GM12878 (cell line): Measurements from ENCODE around the gene POLN. TPM values are rescaled to one million over a fixed set of nuclear protein-coding genes. Genes with fewer than 3 reads are reported as not detected.

ENCODE experiments used
- CHD2 ChIP-seq: IDR thresholded peaks from 2 replicates; pipeline ENCODE4 v1.6.1; 2011; ENCODE audit warnings: low read depth, low read length, improper control_type of control experiment, borderline replicate concordance
- HDGF ChIP-seq: fragments of 450-650 bp; IDR thresholded peaks from 2 replicates; pipeline ENCODE4 v1.6.1; 2016; ENCODE audit warnings: antibody characterized with exemption
- JUND ChIP-seq: IDR thresholded peaks from 2 replicates; pipeline ENCODE4 v1.6.1; 2012; ENCODE audit warnings: low read depth, mild to moderate bottlenecking, low read length, improper control_type of control experiment, moderate library complexity
- PAX8 ChIP-seq: fragments of 450-650 bp; IDR thresholded peaks from 2 replicates; pipeline ENCODE4 v1.6.1; 2017; ENCODE audit warnings: mild to moderate bottlenecking, moderate library complexity
- polyA plus RNA-seq, 11 experiments: library from polyadenylated mRNA; depleted of rRNA in 4 of 11; unstranded in 6 of 11; stranded (reverse) in 5 of 11; fragments of >200 nt; fragmentation: Nextera tagmentation in 4 of 11; fragmentation: Illumina TruSeq in 1 of 11; extraction: Ambion mirVana in 4 of 11; extraction: Trizol in 1 of 11; gene quantifications; 1 replicate in 1 of 11; 2 replicates in 10 of 11; pipeline versions ENCODE4 v1.2.1 to v1.2.3, GENCODE V29; 2011 to 2016; ENCODE audit warnings: inconsistent platforms in 2 of 11, missing spikeins in 2 of 11, low read depth in 1 of 11
- total RNA-seq, 4 experiments: library from RNA; depleted of rRNA in 3 of 4; stranded (reverse); fragments of >200 nt in 3 of 4; fragmentation: Illumina TruSeq in 1 of 4; extraction: Trizol in 1 of 4; gene quantifications; 2 replicates each; pipeline versions ENCODE4 v1.2.1 to v1.2.3, GENCODE V29; 2013 to 2021
- TF ChIP-seq, protein P1 (sequence below): fragments of 450-650 bp; IDR thresholded peaks from 2 replicates; pipeline ENCODE4 v1.6.1; 2017; ENCODE audit warnings: antibody characterized with exemption, mild to moderate bottlenecking, moderate library complexity
- TF ChIP-seq, protein P2 (sequence below): fragments of 450-650 bp; conservative IDR thresholded peaks from 2 replicates; pipeline ENCODE4 v1.6.1; 2017; ENCODE audit warnings: mild to moderate bottlenecking, moderate library complexity
- TF ChIP-seq, protein P3 (sequence below): fragments of 450-650 bp; IDR thresholded peaks from 2 replicates; pipeline ENCODE4 v1.6.1; 2018; ENCODE audit warnings: borderline replicate concordance, mild to moderate bottlenecking; ENCODE audit not compliant: partially characterized antibody
- TF ChIP-seq, protein P4 (sequence below): fragments of 450-650 bp; formaldehyde crosslinking; IDR thresholded peaks from 2 replicates; pipeline ENCODE4 v1.4.0; 2020; ENCODE audit warnings: mild to moderate bottlenecking, moderate library complexity
- TF ChIP-seq, protein P5 (sequence below): fragments of 450-650 bp; IDR thresholded peaks from 2 replicates; pipeline ENCODE4 v1.6.1; 2017; ENCODE audit warnings: mild to moderate bottlenecking, low read depth, inconsistent platforms; ENCODE audit not compliant: poor library complexity, severe bottlenecking
- TF ChIP-seq, protein P6 (sequence below): IDR thresholded peaks from 2 replicates; pipeline ENCODE4 v1.6.1; 2012; ENCODE audit warnings: low read depth, low read length, improper control_type of control experiment

The POLN gene
- total and polyA plus RNA-seq, 10 of the 15 experiments (the other 5 are each of a cell fraction or from before 2014, with no cell fraction given) = 0.09 to 2.0 (median 0.95) TPM; not detected in 1

DNA sequence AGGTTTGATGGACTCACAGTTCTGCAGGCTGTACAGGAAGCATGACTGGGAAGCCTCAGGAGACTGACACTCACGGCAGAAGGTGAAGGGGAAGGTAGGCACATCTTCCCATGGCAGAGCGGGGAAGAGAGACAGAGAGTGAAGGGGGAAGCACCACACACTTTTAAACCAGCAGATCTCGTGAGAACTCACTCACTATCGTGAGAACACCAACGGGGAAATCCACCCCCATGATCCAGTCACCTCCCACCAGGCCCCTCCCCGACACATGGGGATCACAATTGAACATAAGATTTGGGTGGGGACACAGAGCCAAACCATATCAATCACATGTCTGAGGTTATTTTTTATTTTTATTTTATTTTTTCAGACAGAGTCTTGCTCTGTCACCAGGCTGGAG is 187.7 kb downstream of the POLN start (continued):
- TF ChIP-seq, protein P1, sequence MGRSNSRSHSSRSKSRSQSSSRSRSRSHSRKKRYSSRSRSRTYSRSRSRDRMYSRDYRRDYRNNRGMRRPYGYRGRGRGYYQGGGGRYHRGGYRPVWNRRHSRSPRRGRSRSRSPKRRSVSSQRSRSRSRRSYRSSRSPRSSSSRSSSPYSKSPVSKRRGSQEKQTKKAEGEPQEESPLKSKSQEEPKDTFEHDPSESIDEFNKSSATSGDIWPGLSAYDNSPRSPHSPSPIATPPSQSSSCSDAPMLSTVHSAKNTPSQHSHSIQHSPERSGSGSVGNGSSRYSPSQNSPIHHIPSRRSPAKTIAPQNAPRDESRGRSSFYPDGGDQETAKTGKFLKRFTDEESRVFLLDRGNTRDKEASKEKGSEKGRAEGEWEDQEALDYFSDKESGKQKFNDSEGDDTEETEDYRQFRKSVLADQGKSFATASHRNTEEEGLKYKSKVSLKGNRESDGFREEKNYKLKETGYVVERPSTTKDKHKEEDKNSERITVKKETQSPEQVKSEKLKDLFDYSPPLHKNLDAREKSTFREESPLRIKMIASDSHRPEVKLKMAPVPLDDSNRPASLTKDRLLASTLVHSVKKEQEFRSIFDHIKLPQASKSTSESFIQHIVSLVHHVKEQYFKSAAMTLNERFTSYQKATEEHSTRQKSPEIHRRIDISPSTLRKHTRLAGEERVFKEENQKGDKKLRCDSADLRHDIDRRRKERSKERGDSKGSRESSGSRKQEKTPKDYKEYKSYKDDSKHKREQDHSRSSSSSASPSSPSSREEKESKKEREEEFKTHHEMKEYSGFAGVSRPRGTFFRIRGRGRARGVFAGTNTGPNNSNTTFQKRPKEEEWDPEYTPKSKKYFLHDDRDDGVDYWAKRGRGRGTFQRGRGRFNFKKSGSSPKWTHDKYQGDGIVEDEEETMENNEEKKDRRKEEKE = no peak
- TF ChIP-seq, protein P2, sequence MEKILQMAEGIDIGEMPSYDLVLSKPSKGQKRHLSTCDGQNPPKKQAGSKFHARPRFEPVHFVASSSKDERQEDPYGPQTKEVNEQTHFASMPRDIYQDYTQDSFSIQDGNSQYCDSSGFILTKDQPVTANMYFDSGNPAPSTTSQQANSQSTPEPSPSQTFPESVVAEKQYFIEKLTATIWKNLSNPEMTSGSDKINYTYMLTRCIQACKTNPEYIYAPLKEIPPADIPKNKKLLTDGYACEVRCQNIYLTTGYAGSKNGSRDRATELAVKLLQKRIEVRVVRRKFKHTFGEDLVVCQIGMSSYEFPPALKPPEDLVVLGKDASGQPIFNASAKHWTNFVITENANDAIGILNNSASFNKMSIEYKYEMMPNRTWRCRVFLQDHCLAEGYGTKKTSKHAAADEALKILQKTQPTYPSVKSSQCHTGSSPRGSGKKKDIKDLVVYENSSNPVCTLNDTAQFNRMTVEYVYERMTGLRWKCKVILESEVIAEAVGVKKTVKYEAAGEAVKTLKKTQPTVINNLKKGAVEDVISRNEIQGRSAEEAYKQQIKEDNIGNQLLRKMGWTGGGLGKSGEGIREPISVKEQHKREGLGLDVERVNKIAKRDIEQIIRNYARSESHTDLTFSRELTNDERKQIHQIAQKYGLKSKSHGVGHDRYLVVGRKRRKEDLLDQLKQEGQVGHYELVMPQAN = no peak
- TF ChIP-seq CHD2 (no peak), JUND (no peak), PAX8 (no peak), HDGF (no peak)
- TF ChIP-seq, protein P3, sequence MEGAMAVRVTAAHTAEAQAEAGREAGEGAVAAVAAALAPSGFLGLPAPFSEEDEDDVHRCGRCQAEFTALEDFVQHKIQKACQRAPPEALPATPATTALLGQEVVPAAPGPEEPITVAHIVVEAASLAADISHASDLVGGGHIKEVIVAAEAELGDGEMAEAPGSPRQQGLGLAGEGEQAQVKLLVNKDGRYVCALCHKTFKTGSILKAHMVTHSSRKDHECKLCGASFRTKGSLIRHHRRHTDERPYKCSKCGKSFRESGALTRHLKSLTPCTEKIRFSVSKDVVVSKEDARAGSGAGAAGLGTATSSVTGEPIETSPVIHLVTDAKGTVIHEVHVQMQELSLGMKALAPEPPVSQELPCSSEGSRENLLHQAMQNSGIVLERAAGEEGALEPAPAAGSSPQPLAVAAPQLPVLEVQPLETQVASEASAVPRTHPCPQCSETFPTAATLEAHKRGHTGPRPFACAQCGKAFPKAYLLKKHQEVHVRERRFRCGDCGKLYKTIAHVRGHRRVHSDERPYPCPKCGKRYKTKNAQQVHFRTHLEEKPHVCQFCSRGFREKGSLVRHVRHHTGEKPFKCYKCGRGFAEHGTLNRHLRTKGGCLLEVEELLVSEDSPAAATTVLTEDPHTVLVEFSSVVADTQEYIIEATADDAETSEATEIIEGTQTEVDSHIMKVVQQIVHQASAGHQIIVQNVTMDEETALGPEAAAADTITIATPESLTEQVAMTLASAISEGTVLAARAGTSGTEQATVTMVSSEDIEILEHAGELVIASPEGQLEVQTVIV = no peak
- TF ChIP-seq, protein P4, sequence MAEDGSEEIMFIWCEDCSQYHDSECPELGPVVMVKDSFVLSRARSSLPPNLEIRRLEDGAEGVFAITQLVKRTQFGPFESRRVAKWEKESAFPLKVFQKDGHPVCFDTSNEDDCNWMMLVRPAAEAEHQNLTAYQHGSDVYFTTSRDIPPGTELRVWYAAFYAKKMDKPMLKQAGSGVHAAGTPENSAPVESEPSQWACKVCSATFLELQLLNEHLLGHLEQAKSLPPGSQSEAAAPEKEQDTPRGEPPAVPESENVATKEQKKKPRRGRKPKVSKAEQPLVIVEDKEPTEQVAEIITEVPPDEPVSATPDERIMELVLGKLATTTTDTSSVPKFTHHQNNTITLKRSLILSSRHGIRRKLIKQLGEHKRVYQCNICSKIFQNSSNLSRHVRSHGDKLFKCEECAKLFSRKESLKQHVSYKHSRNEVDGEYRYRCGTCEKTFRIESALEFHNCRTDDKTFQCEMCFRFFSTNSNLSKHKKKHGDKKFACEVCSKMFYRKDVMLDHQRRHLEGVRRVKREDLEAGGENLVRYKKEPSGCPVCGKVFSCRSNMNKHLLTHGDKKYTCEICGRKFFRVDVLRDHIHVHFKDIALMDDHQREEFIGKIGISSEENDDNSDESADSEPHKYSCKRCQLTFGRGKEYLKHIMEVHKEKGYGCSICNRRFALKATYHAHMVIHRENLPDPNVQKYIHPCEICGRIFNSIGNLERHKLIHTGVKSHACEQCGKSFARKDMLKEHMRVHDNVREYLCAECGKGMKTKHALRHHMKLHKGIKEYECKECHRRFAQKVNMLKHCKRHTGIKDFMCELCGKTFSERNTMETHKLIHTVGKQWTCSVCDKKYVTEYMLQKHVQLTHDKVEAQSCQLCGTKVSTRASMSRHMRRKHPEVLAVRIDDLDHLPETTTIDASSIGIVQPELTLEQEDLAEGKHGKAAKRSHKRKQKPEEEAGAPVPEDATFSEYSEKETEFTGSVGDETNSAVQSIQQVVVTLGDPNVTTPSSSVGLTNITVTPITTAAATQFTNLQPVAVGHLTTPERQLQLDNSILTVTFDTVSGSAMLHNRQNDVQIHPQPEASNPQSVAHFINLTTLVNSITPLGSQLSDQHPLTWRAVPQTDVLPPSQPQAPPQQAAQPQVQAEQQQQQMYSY (CRISPR knock-in tag) = no peak
- TF ChIP-seq, protein P5, sequence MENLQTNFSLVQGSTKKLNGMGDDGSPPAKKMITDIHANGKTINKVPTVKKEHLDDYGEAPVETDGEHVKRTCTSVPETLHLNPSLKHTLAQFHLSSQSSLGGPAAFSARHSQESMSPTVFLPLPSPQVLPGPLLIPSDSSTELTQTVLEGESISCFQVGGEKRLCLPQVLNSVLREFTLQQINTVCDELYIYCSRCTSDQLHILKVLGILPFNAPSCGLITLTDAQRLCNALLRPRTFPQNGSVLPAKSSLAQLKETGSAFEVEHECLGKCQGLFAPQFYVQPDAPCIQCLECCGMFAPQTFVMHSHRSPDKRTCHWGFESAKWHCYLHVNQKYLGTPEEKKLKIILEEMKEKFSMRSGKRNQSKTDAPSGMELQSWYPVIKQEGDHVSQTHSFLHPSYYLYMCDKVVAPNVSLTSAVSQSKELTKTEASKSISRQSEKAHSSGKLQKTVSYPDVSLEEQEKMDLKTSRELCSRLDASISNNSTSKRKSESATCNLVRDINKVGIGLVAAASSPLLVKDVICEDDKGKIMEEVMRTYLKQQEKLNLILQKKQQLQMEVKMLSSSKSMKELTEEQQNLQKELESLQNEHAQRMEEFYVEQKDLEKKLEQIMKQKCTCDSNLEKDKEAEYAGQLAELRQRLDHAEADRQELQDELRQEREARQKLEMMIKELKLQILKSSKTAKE = no peak
- TF ChIP-seq, protein P6, sequence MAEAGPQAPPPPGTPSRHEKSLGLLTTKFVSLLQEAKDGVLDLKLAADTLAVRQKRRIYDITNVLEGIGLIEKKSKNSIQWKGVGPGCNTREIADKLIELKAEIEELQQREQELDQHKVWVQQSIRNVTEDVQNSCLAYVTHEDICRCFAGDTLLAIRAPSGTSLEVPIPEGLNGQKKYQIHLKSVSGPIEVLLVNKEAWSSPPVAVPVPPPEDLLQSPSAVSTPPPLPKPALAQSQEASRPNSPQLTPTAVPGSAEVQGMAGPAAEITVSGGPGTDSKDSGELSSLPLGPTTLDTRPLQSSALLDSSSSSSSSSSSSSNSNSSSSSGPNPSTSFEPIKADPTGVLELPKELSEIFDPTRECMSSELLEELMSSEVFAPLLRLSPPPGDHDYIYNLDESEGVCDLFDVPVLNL = no peak
